H1 (cell line): ENCODE data around the gene CAVIN1. TPM values are rescaled to one million over a fixed set of nuclear protein-coding genes. Genes with fewer than 3 reads are reported as not detected.

Experiments
- CBX8 ChIP-seq: fragments of 300-800, 300-1000 bp; sonication (generic); IDR thresholded peaks from 2 replicates; pipeline ENCODE4 v1.7.1; 2016; ENCODE audit warnings: low read depth, low read length, borderline replicate concordance
- HDAC6 ChIP-seq: IDR thresholded peaks from one replicate; pipeline ENCODE4 v1.7.1; 2012; ENCODE audit warnings: low read depth, mild to moderate bottlenecking, inconsistent platforms, low read length, moderate library complexity
- RBBP5 ChIP-seq: IDR thresholded peaks from 2 replicates; pipeline ENCODE4 v1.7.1; 2012; ENCODE audit warnings: low read depth, mild to moderate bottlenecking, inconsistent platforms, low read length, moderate library complexity, borderline replicate concordance
- SP2 ChIP-seq: IDR thresholded peaks from 2 replicates; pipeline ENCODE4 v1.6.1; 2012; ENCODE audit warnings: mild to moderate bottlenecking, low read length, inconsistent platforms
- SUZ12 ChIP-seq: fragments of 200-600 bp; sonication (generic); IDR thresholded peaks from 2 replicates; pipeline ENCODE4 v1.6.1; 2012; ENCODE audit warnings: mild to moderate bottlenecking, inconsistent platforms, low read length, moderate library complexity, mixed read lengths
- polyA plus RNA-seq, 7 experiments: library from polyadenylated mRNA; depleted of rRNA in 3 of 7; stranded (reverse) in 5 of 7; unstranded in 2 of 7; fragments of >200 nt in 5 of 7; fragments of 200-250 nt in 2 of 7; gene quantifications; 1 replicate in 5 of 7; 2 replicates in 1 of 7; 4 replicates in 1 of 7; pipeline versions ENCODE4 v1.2.1 to v1.2.3, GENCODE V29; 2011 to 2013; ENCODE audit warnings: missing spikeins in 2 of 7, mixed read lengths in 2 of 7
- total RNA-seq: library from RNA; stranded (reverse); fragmentation: NEBNext Ultra II Directional; extraction: Animal tissue kit (Norgen Biotek cat#: 25700); gene quantifications from 2 replicates; pipeline ENCODE4 v1.2.1, GENCODE V29; 2021
- TF ChIP-seq, protein P1 (sequence below): IDR thresholded peaks from 2 replicates; pipeline ENCODE4 v1.6.1; 2012; ENCODE audit warnings: inconsistent platforms

CAVIN1 gene
- total and polyA plus RNA-seq, 2 of the 8 experiments (the other 6 are each of a cell fraction or from before 2014, with no cell fraction given) = 16.2 to 41.6 TPM

- TF ChIP-seq RBBP5 (no peak), HDAC6 (no peak), SUZ12 (no peak), SP2 (no peak), CBX8 (no peak)
- TF ChIP-seq, protein P1, sequence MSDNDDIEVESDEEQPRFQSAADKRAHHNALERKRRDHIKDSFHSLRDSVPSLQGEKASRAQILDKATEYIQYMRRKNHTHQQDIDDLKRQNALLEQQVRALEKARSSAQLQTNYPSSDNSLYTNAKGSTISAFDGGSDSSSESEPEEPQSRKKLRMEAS = no peak
These were observed 8.2 kb downstream of the CAVIN1 start (continued) for GRCh38 chr17:42414704-42415409.
